GM19467 (cell line): ENCODE data around the gene MLLT10.

Source experiments
- ATAC-seq: cut with Tn5 transposase; IDR thresholded peaks from one replicate; pipeline ENCODE4 v1.9.1; 2021; ENCODE audit warnings: mild to moderate bottlenecking, moderate library complexity; ENCODE audit not compliant: unreplicated experiment

Gene MLLT10

DNA sequence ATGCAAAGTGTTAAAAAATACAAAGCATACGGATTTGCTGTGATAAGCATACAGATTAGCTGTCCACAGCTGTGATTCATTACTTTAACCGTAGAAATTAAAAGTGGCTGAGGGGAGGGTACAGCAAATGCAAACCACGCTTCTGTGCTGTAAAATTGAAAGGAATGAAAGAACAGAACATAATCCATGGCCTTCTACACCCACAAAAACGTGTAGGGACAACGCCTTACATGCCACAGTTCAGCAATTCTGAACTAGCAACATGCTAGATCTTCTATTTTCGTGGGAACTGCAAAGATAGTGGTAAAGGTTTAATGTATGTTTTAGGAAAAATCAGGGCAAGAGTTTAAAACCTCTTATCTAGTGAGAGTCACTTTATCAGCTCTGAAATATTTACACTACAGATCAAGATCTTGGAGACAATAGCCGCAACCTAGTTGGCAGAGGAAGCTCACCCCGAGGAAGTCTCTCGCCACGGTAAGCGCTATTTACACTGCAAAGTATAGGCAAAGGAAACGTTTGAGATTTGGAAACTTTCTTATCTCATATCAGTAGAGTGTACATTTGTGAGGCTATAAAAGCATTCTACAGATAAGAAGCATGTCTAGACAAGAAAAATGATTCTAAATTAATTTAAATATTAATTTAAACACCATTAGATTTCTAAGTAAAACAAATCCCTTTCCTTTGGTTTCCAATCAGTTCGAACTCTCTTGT, 193.6 kb downstream of the MLLT10 start:
- ATAC-seq, result no peak

DNA sequence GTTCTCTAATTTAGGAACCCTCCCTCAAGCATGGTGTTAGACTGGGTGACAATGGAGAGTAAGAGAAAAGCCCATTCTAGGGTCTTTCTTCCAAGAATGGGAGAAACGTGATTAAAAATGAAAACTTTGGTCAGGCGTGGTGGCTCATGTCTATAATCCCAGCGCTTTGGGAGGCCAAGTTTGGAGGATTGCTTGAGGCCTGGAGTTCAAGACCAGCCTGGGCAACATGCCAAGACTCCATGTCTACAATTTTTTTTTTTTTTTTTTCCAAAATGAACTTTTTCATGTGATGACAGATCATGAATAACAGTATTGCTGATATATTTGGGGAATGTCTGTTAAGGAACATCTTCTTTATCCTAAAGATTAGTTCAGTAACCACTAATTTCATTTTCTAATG, 194.6 kb downstream of the MLLT10 start:
- ATAC-seq, result no peak

- peak; percentile 77 for ATAC-seq
These were observed 198.2 kb downstream of the MLLT10 start for GRCh38 chr10:21732067-21732772.

DNA sequence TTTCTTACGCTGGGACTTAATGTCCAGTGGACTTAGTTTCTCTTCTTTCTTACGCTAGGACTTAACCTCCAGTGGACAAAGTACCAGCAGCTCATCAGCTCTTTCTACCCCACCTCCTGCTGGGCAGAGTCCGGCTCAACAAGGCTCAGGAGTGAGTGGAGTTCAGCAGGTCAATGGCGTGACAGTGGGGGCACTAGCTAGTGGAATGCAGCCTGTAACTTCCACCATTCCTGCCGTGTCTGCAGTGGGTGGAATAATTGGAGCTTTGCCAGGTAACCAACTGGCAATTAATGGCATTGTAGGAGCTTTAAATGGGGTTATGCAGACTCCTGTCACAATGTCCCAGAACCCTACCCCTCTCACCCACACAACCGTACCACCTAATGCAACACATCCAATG, 199.7 kb downstream of the MLLT10 start:
- ATAC-seq, result no peak

DNA sequence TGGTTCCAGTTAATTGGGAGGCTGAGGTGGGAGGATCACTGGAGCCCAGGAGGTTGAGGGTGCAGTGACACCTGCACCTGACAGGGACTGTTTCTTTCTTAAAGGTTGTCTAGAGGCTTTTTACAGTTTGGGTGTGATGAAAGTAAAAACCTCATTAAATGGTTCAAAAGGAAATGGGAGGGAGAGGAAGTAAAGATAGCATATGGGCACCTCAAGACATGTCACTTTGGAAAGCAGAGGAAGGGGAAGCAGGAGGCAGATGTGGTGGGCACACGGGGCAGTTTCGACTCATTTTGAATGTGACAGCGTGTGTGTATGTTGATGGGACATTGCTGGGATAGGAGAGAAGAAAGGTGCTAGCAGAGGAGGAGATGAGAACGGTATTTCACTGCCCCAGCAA, 203.1 kb downstream of the MLLT10 start:
- no peak for ATAC-seq

- ATAC-seq, result no peak
These were observed 207.0 kb downstream of the MLLT10 start for GRCh38 chr10:21740989-21741388.

DNA sequence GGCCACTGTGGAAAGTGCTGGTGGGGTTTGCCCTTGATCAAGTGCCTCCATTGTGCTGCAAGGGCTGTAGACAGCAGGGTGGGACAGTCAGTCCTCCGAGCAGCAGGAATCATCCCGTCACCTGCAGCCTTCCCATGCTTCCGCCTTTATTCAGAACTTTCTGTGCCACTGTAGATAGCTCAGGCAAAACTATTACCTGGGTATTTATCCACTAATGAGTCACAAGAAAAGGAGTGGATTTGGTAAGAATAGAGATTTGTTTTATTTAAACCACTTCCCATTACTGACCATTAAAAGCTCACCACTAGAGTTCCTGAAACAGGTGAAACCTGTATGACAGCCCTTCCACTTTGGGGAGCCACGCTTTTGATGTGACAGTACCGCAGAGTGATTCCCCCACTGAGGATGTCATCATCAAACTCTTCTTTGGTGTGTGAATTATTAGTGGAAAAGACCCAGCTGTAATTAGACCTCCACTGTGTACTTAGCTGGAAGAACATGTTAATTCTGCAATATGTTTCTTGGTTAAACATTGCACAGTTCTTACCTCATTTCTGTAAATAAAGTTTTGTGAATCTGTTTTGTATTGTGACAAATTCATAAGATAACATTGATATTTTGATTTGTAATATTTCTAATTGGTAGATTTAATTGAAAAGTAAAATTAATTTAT, 208.8 kb downstream of the MLLT10 start:
- no peak for ATAC-seq

GRCh38 chr10:21744223-21744622, 210.2 kb downstream of the MLLT10 start:
- no peak for ATAC-seq

GRCh38 chr10:21746118-21746517, 212.1 kb downstream of the MLLT10 start:
- no peak for ATAC-seq

GRCh38 chr10:21747809-21748208, 213.8 kb downstream of the MLLT10 start:
- no peak for ATAC-seq

DNA sequence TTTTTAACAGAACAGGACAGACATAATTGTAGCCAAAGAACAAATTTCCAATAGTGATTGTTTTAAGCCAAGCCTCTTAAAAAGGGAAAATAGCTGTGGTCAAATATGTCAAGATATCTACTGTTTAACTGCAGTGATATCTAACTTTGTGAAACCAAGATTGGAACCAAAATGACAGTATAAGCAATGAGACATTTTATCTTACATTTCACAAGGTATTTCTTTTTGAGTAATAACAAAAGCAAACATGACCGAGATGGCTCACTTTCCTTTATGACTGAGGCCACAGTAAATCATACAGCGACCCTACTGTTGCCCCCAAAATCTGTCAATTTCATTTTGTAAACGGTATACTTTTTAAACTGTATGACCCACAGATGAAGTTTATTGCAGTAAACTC, 215.8 kb downstream of the MLLT10 start:
- no peak for ATAC-seq

DNA sequence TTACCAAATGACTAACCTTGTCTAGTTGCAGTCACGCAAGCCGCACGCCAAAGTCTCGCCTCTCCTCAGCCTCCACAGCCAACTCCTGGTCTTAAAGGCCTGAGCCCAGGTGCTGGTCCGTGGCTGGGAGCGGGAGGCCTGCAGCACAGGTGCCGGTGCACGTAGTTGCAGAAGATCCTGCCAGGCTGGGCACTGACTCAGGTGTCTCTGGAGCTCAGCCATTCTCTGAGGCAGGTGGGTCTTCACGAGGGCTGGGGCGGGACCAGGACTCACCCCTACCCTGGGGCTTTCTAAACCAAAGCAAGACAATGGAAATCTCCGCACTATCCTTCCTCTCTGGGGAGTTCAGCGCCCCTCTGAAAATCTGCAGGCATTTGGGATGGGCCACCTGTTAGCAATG, 216.4 kb downstream of the MLLT10 start:
- no peak for ATAC-seq

- ATAC-seq, result no peak
These were observed 217.6 kb downstream of the MLLT10 start for GRCh38 chr10:21751341-21752310.

- ATAC-seq, result no peak
These were observed 219.7 kb downstream of the MLLT10 start for GRCh38 chr10:21753497-21754270.

GRCh38 chr10:21754410-21755011, 220.5 kb downstream of the MLLT10 start:
- no peak for ATAC-seq

DNA sequence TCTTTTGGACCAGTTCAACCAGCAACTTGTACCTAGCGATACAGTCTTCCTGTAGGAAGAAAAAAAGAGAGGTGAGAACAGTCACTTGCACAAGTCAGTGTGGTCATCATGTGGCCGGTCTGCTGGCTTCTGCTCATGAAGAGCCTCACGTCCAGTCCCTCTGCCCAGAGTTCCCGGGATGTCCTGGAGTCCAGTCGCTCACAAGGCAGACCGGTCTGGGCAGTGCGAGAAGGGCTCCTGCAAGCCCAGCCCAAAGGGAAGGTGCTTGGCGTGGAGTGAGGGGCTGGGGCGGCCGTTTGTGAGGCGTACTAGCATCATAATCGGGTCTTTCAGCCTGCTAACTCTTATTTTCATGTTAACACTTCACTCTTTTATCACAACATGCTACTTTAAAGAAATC, 222.7 kb downstream of the MLLT10 start:
- no peak for ATAC-seq

- ATAC-seq, result no peak
These were observed 223.3 kb downstream of the MLLT10 start for GRCh38 chr10:21757185-21757901.

DNA sequence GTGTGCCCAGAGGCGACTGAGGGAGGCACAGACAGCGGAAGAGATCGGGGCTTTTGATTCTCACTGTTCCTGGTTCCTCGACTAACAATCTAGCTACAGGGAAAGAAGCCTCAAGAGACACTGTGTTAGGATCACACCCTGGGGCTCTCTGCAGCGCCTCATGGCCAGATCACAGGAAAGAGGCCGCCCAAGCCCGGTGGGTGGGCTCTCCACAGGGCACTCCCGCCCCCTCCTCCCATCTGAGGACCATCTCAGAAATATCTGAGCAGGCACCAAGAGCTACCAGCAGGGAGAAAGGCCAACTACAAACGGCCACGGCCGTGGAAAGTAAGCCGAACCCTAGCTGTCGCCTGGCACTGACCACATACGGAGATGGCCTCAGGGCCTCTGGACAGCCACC, 224.2 kb downstream of the MLLT10 start:
- ATAC-seq, result no peak

GRCh38 chr10:21758696-21759095, 224.7 kb downstream of the MLLT10 start:
- ATAC-seq, result no peak
